Measurements from ENCODE around the gene ABCD3.

DNA sequence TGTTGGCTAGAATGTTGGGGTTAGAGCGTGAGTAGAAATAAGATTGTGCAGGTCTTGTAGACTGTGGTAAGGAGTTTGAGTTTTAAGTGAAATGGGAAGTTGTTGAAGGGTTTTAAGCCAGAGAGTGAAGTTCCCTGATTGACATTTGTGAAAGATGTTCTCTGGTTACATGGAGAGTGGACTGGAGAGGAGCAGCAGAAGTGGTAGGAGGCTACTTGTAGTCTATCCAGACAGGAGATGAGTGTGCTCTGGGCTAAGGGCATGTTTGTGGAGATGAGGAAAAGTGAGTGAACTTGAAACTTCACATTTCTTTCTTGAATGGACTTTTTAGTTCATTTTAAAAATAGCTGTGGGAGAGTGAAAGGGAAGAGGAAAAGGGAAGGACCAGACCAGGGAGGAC, 86.4 kb downstream of the ABCD3 start:
- TF ChIP-seq POU2F2 (IDR thresholded peaks at IDR 0.05; ENCODE audit: low read depth, low read length) (no peak), POLR2A (IDR thresholded peaks at IDR 0.05; ENCODE audit: low read depth, low read length) (no peak)

Measured in GM12891 (cell line).